Measurements from ENCODE around the gene MAGIX. TPM values are rescaled to one million over a fixed set of nuclear protein-coding genes. Genes with fewer than 3 reads are reported as not detected.

MAGIX gene
- total RNA-seq, 1 experiment from 2014 or later, result 1.2 TPM

DNA sequence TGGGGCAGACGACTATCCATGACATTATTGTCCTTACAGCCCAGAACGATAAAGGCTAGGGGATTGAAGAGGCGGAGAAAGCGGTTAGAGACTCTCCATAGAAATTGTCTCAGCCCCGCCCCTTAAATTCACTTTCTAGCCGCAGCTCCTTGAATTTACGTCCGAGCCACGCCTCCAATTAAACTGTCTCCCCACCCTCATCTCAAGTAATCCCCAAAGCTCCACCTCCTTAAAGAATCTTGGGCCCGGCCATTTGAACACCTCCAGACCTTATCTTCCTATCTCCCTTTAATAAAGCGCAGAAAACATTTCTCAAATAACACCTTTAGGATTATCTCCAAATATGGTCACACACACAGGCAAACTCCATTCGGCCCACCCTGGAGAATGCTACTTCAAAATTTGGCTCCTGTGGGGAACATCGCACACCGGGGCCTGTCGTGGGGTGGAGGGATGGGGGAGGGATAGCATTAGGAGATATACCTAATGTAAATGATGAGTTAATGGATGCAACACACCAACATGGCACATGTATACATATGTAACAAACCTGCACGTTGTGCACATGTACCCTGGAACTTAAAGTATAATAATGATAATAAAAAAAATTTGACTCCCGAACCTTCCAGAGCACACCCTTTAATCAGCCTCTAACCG lies 7.2 kb upstream of the MAGIX start (continued):
- TF ChIP-seq OVOL2 (CRISPR knock-in tag; IDR thresholded peaks at IDR 0.05; ENCODE audit: borderline replicate concordance) (no peak), SOX15 (CRISPR knock-in tag; IDR thresholded peaks at IDR 0.05) (no peak), SMAD4 (CRISPR knock-in tag; IDR thresholded peaks at IDR 0.05) (no peak), ZNF423 (CRISPR knock-in tag; IDR thresholded peaks at IDR 0.05) (no peak), AFF4 (CRISPR knock-in tag; IDR thresholded peaks at IDR 0.05; ENCODE audit: borderline replicate concordance) (no peak), ZNF317 (CRISPR knock-in tag; IDR thresholded peaks at IDR 0.05; ENCODE audit: borderline replicate concordance, low read depth) (no peak)
- TF ChIP-seq, protein P1, sequence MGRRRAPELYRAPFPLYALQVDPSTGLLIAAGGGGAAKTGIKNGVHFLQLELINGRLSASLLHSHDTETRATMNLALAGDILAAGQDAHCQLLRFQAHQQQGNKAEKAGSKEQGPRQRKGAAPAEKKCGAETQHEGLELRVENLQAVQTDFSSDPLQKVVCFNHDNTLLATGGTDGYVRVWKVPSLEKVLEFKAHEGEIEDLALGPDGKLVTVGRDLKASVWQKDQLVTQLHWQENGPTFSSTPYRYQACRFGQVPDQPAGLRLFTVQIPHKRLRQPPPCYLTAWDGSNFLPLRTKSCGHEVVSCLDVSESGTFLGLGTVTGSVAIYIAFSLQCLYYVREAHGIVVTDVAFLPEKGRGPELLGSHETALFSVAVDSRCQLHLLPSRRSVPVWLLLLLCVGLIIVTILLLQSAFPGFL (CRISPR knock-in tag; IDR thresholded peaks at IDR 0.05; ENCODE audit: borderline replicate concordance), result no peak

- Mint-ChIP-seq H3K27ac (peak overlapping the region; percentile 94), H3K9me3 (no peaks in the 10 kb centered on the region), H3K36me3 (no peaks in the 10 kb centered on the region), H3K27me3 (ENCODE audit: low read depth) (peaks cover 39% of the 10 kb centered on the region), H3K4me1 (peaks cover 9% of the 10 kb centered on the region), H3K4me3 (peak overlapping the region; percentile 80)
- peak; percentile 90 for ATAC-seq
- POLR2A ChIA-PET, result interaction anchor here (1.2 to 1.8 kb wide), 2 partner anchors 17 to 35 kb away, joined by 4 read pairs; no protein-coding TSS in a partner anchor
- CTCF ChIA-PET, result interaction anchor here (0.6 to 2.1 kb wide), 21 partner anchors 7 to 766 kb away, joined by 3 to 29 read pairs (median 5); partner anchors contain the start of genes CLCN5 and KCND1
- peak; percentile 82 for DNase-seq (ENCODE audit: low spot score)
- TF ChIP-seq E2F4 (CRISPR knock-in tag; IDR thresholded peaks at IDR 0.05; ENCODE audit: borderline replicate concordance, low read depth), result no peak
- no peak for TF ChIP-seq ZNF121 (CRISPR knock-in tag; IDR thresholded peaks at IDR 0.05)
- TF ChIP-seq TCF7 (CRISPR knock-in tag; IDR thresholded peaks at IDR 0.05; ENCODE audit: low read depth), result no peak
- peak; percentile 36; the same call in 1 of the 2 replicates for TF ChIP-seq MYBL2 (CRISPR knock-in tag; IDR thresholded peaks at IDR 0.05)
- no peak for TF ChIP-seq ETV6 (CRISPR knock-in tag; IDR thresholded peaks at IDR 0.05)
- TF ChIP-seq, protein P2, sequence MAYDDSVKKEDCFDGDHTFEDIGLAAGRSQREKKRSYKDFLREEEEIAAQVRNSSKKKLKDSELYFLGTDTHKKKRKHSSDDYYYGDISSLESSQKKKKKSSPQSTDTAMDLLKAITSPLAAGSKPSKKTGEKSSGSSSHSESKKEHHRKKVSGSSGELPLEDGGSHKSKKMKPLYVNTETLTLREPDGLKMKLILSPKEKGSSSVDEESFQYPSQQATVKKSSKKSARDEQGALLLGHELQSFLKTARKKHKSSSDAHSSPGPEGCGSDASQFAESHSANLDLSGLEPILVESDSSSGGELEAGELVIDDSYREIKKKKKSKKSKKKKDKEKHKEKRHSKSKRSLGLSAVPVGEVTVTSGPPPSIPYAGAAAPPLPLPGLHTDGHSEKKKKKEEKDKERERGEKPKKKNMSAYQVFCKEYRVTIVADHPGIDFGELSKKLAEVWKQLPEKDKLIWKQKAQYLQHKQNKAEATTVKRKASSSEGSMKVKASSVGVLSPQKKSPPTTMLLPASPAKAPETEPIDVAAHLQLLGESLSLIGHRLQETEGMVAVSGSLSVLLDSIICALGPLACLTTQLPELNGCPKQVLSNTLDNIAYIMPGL (CRISPR knock-in tag; IDR thresholded peaks at IDR 0.05), result peak; percentile 63; the same call in 1 of the 2 replicates
- TF ChIP-seq, protein P3, sequence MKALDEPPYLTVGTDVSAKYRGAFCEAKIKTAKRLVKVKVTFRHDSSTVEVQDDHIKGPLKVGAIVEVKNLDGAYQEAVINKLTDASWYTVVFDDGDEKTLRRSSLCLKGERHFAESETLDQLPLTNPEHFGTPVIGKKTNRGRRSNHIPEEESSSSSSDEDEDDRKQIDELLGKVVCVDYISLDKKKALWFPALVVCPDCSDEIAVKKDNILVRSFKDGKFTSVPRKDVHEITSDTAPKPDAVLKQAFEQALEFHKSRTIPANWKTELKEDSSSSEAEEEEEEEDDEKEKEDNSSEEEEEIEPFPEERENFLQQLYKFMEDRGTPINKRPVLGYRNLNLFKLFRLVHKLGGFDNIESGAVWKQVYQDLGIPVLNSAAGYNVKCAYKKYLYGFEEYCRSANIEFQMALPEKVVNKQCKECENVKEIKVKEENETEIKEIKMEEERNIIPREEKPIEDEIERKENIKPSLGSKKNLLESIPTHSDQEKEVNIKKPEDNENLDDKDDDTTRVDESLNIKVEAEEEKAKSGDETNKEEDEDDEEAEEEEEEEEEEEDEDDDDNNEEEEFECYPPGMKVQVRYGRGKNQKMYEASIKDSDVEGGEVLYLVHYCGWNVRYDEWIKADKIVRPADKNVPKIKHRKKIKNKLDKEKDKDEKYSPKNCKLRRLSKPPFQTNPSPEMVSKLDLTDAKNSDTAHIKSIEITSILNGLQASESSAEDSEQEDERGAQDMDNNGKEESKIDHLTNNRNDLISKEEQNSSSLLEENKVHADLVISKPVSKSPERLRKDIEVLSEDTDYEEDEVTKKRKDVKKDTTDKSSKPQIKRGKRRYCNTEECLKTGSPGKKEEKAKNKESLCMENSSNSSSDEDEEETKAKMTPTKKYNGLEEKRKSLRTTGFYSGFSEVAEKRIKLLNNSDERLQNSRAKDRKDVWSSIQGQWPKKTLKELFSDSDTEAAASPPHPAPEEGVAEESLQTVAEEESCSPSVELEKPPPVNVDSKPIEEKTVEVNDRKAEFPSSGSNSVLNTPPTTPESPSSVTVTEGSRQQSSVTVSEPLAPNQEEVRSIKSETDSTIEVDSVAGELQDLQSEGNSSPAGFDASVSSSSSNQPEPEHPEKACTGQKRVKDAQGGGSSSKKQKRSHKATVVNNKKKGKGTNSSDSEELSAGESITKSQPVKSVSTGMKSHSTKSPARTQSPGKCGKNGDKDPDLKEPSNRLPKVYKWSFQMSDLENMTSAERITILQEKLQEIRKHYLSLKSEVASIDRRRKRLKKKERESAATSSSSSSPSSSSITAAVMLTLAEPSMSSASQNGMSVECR (CRISPR knock-in tag; IDR thresholded peaks at IDR 0.05; ENCODE audit: borderline replicate concordance), result no peak
- no peak for TF ChIP-seq ZNF423 (CRISPR knock-in tag; IDR thresholded peaks at IDR 0.05)
- no peak for TF ChIP-seq RORB (CRISPR knock-in tag; IDR thresholded peaks at IDR 0.05)
- TF ChIP-seq, protein P4, sequence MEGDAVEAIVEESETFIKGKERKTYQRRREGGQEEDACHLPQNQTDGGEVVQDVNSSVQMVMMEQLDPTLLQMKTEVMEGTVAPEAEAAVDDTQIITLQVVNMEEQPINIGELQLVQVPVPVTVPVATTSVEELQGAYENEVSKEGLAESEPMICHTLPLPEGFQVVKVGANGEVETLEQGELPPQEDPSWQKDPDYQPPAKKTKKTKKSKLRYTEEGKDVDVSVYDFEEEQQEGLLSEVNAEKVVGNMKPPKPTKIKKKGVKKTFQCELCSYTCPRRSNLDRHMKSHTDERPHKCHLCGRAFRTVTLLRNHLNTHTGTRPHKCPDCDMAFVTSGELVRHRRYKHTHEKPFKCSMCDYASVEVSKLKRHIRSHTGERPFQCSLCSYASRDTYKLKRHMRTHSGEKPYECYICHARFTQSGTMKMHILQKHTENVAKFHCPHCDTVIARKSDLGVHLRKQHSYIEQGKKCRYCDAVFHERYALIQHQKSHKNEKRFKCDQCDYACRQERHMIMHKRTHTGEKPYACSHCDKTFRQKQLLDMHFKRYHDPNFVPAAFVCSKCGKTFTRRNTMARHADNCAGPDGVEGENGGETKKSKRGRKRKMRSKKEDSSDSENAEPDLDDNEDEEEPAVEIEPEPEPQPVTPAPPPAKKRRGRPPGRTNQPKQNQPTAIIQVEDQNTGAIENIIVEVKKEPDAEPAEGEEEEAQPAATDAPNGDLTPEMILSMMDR (IDR thresholded peaks at IDR 0.05), result peak; percentile 31; the same call in 1 of the 2 replicates
- TF ChIP-seq NFATC4 (CRISPR knock-in tag; IDR thresholded peaks at IDR 0.05), result no peak
- TF ChIP-seq MAX (CRISPR knock-in tag; IDR thresholded peaks at IDR 0.05), result peak; percentile 40; the same call in 1 of the 2 replicates
- TF ChIP-seq OVOL2 (CRISPR knock-in tag; IDR thresholded peaks at IDR 0.05; ENCODE audit: borderline replicate concordance), result no peak
Observed at GRCh38 chrX:49155900-49156837, 6.4 kb upstream of the MAGIX start.
